GM23248 (cell line): ENCODE measurements around the gene OR4D1.

Experiments used
- EZH2 ChIP-seq: fragments of 200-600 bp; sonication (generic); IDR thresholded peaks from 2 replicates; pipeline ENCODE4 v1.6.1; 2018; ENCODE audit warnings: antibody characterized with exemption, mild to moderate bottlenecking; ENCODE audit not compliant: insufficient read depth, poor library complexity, severe bottlenecking
- EZH2phosphoT487 ChIP-seq: fragments of 200-600 bp; sonication (generic); IDR thresholded peaks from 2 replicates; pipeline ENCODE4 v1.6.1; 2018; ENCODE audit warnings: antibody characterized with exemption, moderate library complexity, mild to moderate bottlenecking, low read depth; ENCODE audit not compliant: insufficient read depth

- TF ChIP-seq EZH2 (no peak), EZH2phosphoT487 (no peak)
Measured at GRCh38 chr17:58183514-58183913, 35.3 kb downstream of the OR4D1 start.
